ENCODE results near the gene DLEC1. TPM values are rescaled to one million over a fixed set of nuclear protein-coding genes. Genes with fewer than 3 reads are reported as not detected.
A peak's percentile ranks its signal among the peaks of the same experiment; 100 is the strongest.

Gene DLEC1
- total RNA-seq, 2 donors from 2014 or later: 3.9 to 6.0 TPM

GRCh38 chr3:38115645-38116427, 76.8 kb downstream of the DLEC1 start:
- H3K27me3 Mint-ChIP-seq (ENCODE audit: insufficient read depth): peaks cover 9% of the 10 kb centered on the region
- H3K9ac ChIP-seq (ENCODE audit: extremely low read depth, low read length, poor library complexity, severe bottlenecking): no peak overlapping the region
- no peak overlapping the region for H3K27ac Mint-ChIP-seq

GRCh38 chr3:38116471-38117162, 77.6 kb downstream of the DLEC1 start:
- H3K27me3 Mint-ChIP-seq (ENCODE audit: insufficient read depth): peaks cover 9% of the 10 kb centered on the region
- H3K4me3 Mint-ChIP-seq: no peak overlapping the region
- H3K9me3 ChIP-seq (ENCODE audit: control insufficient read depth, low read length): no peaks in the 10 kb centered on the region
- no peaks in the 10 kb centered on the region for H3K27me3 ChIP-seq (ENCODE audit: control insufficient read depth, insufficient read depth, low read length, poor library complexity, severe bottlenecking)
- no peak overlapping the region for H3K9ac ChIP-seq (ENCODE audit: extremely low read depth, low read length, poor library complexity, severe bottlenecking)
- H3K36me3 Mint-ChIP-seq (ENCODE audit: low read depth): peaks cover 19% of the 10 kb centered on the region
- no peaks in the 10 kb centered on the region for H3K9me3 Mint-ChIP-seq
- H3K36me3 ChIP-seq (ENCODE audit: control insufficient read depth, insufficient read depth, low read length): peaks cover 11% of the 10 kb centered on the region
- WGBS, 2 experiments (ENCODE audit: insufficient coverage in 1 of 2, insufficient read length in 1 of 2): 96 to 100% methylated on average over 10 to 12 of the region's 12 CpGs
- no peak overlapping the region for H3K4me3 ChIP-seq (ENCODE audit: low read length)
- H3K27ac Mint-ChIP-seq: no peak overlapping the region
- H3K27ac ChIP-seq (ENCODE audit: low read depth, low read length): no peak overlapping the region
- no peak for DNase-seq
- H3K4me1 ChIP-seq (ENCODE audit: control insufficient read depth, insufficient read depth, low read length): no peaks in the 10 kb centered on the region
- no peak for TF ChIP-seq CTCF (conservative IDR thresholded peaks at IDR 0.05)
- H3K4me1 Mint-ChIP-seq: no peaks in the 10 kb centered on the region

More at GRCh38 chr3:38115645-38116427, 76.8 kb downstream of the DLEC1 start:
- no peaks in the 10 kb centered on the region for H3K4me1 ChIP-seq (ENCODE audit: control insufficient read depth, insufficient read depth, low read length)
- H3K4me3 ChIP-seq (ENCODE audit: low read length): no peak overlapping the region
- peak; percentile 36 for DNase-seq
- H3K9me3 Mint-ChIP-seq: no peaks in the 10 kb centered on the region
- H3K27me3 ChIP-seq (ENCODE audit: control insufficient read depth, insufficient read depth, low read length, poor library complexity, severe bottlenecking): no peaks in the 10 kb centered on the region
- TF ChIP-seq CTCF (conservative IDR thresholded peaks at IDR 0.05): no peak
- no peaks in the 10 kb centered on the region for H3K4me1 Mint-ChIP-seq
- 91 to 100% methylated on average over 3 to 9 of the region's 9 CpGs for WGBS, 2 experiments (ENCODE audit: insufficient coverage in 1 of 2, insufficient read length in 1 of 2)
- H3K36me3 Mint-ChIP-seq (ENCODE audit: low read depth): peaks cover 16% of the 10 kb centered on the region
- H3K4me3 Mint-ChIP-seq: no peak overlapping the region
- no peaks in the 10 kb centered on the region for H3K9me3 ChIP-seq (ENCODE audit: control insufficient read depth, low read length)
- H3K36me3 ChIP-seq (ENCODE audit: control insufficient read depth, insufficient read depth, low read length): peaks cover 11% of the 10 kb centered on the region
- H3K27ac ChIP-seq (ENCODE audit: low read depth, low read length): no peak overlapping the region

GRCh38 chr3:38117163-38117716, 78.2 kb downstream of the DLEC1 start:
- WGBS, 2 experiments (ENCODE audit: insufficient coverage in 1 of 2, insufficient read length in 1 of 2): 92 to 95% methylated on average over 8 to 10 of the region's 10 CpGs
- Mint-ChIP-seq H3K4me3 (no peak overlapping the region), H3K9me3 (no peaks in the 10 kb centered on the region), H3K27me3 (ENCODE audit: insufficient read depth) (peaks cover 9% of the 10 kb centered on the region), H3K27ac (no peak overlapping the region), H3K36me3 (ENCODE audit: low read depth) (peaks cover 23% of the 10 kb centered on the region), H3K4me1 (no peaks in the 10 kb centered on the region)
- peaks cover 12% of the 10 kb centered on the region for H3K36me3 ChIP-seq (ENCODE audit: control insufficient read depth, insufficient read depth, low read length)
- H3K4me1 ChIP-seq (ENCODE audit: control insufficient read depth, insufficient read depth, low read length): no peaks in the 10 kb centered on the region
- TF ChIP-seq CTCF (conservative IDR thresholded peaks at IDR 0.05): no peak
- H3K4me3 ChIP-seq (ENCODE audit: low read length): no peak overlapping the region
- no peak for DNase-seq
- no peak overlapping the region for H3K9ac ChIP-seq (ENCODE audit: extremely low read depth, low read length, poor library complexity, severe bottlenecking)
- no peaks in the 10 kb centered on the region for H3K27me3 ChIP-seq (ENCODE audit: control insufficient read depth, insufficient read depth, low read length, poor library complexity, severe bottlenecking)
- H3K9me3 ChIP-seq (ENCODE audit: control insufficient read depth, low read length): no peaks in the 10 kb centered on the region
- H3K27ac ChIP-seq (ENCODE audit: low read depth, low read length): no peak overlapping the region

All from endodermal cell (in vitro differentiated cells).